ENCODE data around the gene OSMR. TPM values are rescaled to one million over a fixed set of nuclear protein-coding genes. Genes with fewer than 3 reads are reported as not detected.

The OSMR gene
- total RNA-seq: 6.9 and 10.8 TPM in 2 replicates

DNA sequence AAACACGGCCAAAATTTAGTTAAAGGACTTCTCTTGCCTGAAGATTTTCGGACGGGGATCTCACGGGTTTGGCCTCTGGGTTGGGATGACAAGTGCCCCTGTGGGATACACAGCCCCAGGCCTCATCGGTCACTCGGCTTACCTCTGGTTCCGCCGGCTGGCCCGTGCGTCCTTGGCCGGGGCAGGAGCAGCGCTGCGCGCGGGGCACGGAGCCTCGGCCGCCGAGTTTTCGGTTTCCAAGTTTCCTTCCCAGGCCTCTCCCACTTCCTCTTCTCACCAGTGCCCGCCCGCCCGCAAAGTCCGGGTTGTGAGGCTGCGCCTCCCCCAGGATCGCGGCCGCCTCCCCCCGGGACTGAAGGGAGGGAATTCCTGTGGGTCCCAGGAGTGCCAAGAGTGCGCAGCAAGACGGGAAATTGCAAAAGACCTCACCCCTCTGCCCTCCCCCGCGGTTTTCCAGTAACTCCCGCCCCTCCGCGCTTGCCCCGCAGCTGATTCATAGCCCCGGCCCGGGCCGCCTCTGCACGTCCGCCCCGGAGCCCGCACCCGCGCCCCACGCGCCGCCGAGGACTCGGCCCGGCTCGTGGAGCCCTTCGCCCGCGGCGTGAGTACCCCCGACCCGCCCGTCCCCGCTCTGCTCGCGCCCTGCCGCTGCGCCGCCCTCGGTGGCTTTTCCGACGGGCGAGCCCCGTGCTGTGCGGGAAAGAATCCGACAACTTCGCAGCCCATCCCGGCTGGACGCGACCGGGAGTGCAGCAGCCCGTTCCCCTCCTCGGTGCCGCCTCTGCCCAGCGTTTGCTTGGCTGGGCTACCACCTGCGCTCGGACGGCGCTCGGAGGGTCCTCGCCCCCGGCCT lies at the start of gene OSMR:
Gene OSMR, plus strand, starts transcription at position 487 of the 853 bp plus-strand sequence. CDS start 23,033 bp downstream, outside the sequence.

Other genes with a start within 250 kb of the OSMR start
- 25.9 and 32.9 TPM in 2 replicates for gene RICTOR, start 228.4 kb downstream of the OSMR start, total RNA-seq

Data from dermis lymphatic vessel endothelial cell (primary cell).